Activated CD4-positive, alpha-beta T cell treated with anti-CD3 and anti-CD28 coated beads, Interleukin-2, amount 10 ng/mL, durations not matched to agents 7 days and 5 days (primary cell): ENCODE data around the gene HEATR1. TPM values are rescaled to one million over a fixed set of nuclear protein-coding genes. Genes with fewer than 3 reads are reported as not detected.
A peak's percentile ranks its signal among the peaks of the same experiment; 100 is the strongest.

Experiments used
- CTCF ChIA-PET: fragments of 350-600 bp; sonication (Branson Sonifier 250); formaldehyde crosslinking; loops from one replicate; lab custom pipeline; 2021; ENCODE audit warnings: antibody characterized with exemption; lab: Charles Lee
- POLR2A ChIA-PET: fragments of 350-600 bp; sonication (Branson Sonifier 250); formaldehyde crosslinking; loops from one replicate; lab custom pipeline; 2021; ENCODE audit warnings: antibody characterized with exemption; lab: Charles Lee
- DNase-seq: peaks from one replicate; pipeline ENCODE4 v3.0.0-alpha.2; 2020
- H3K27ac Mint-ChIP-seq: one replicate; pipeline ENCODE4 v1.8.0; 2021; ENCODE audit warnings: mild to moderate bottlenecking, moderate library complexity, mixed read lengths
- H3K27me3 Mint-ChIP-seq: one replicate; pipeline ENCODE4 v1.8.0; 2021; ENCODE audit warnings: mixed read lengths
- H3K36me3 Mint-ChIP-seq: one replicate; pipeline ENCODE4 v1.8.0; 2021; ENCODE audit warnings: low read depth, mixed read lengths
- H3K4me1 Mint-ChIP-seq: one replicate; pipeline ENCODE4 v1.8.0; 2021; ENCODE audit warnings: mixed read lengths
- H3K4me3 Mint-ChIP-seq: one replicate; pipeline ENCODE4 v1.8.0; 2021; ENCODE audit warnings: mild to moderate bottlenecking, moderate library complexity, mixed read lengths
- H3K9me3 Mint-ChIP-seq: one replicate; pipeline ENCODE4 v1.8.0; 2021; ENCODE audit warnings: mixed read lengths
- total RNA-seq, 2 experiments: library from RNA; stranded (reverse); gene quantifications; one replicate each; pipeline ENCODE4 v1.2.3, GENCODE V29; 2021

Gene HEATR1
- total RNA-seq, 2 experiments from 2014 or later: 45.6 to 48.2 TPM

DNA sequence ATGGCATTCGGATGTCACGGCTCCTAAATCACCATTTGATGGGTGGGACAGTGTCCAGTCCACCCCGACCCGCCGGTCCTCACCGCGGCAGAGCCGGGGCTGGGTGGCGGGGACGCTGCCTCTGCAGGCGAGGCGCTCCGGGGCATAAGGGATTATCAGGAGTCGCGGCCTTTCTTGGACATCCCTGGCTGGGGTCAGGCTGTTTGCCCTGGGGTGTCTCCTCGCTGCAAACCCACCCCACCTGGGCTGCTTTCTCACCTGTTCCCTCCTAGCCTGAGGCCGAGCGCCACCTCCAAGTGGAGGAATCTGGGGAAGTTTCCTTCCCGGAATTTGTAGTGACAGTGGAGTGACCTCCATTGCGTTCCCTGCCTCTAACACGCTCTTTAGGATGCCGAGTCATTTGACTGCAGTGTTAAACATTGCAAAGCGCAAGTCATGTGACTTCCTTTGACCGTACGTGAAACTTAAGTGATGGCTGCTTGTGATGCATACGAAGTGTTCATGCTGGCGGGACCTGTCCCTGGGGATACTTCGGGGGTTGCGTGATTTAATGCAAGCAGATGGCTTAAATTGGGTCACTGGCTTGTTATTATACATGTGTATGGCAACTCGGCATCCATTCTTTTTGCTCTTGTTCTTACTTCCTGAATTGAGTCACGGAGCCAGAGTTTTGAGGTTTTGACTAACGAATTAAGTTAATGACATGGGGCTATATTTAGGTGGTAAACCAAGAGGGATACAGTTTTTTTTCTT lies 80.0 kb downstream of the HEATR1 start:
- ChIA-PET POLR2A (interaction anchor here (0.5 to 0.6 kb wide), 2 partner anchors 236 to 509 kb away, joined by 3 to 6 read pairs; no protein-coding TSS in a partner anchor), CTCF (interaction anchor here (0.6 to 0.8 kb wide), 3 partner anchors 17 to 65 kb away, joined by 3 to 5 read pairs (median 4); no protein-coding TSS in a partner anchor)
- Mint-ChIP-seq H3K27me3 (no peaks in the 10 kb centered on the region), H3K36me3 (peaks cover 34% of the 10 kb centered on the region), H3K4me3 (peak overlapping the region; percentile 95), H3K4me1 (peaks cover 35% of the 10 kb centered on the region), H3K9me3 (peaks cover 5% of the 10 kb centered on the region), H3K27ac (peak overlapping the region; percentile 98)
- DNase-seq: peak; percentile 77

DNA sequence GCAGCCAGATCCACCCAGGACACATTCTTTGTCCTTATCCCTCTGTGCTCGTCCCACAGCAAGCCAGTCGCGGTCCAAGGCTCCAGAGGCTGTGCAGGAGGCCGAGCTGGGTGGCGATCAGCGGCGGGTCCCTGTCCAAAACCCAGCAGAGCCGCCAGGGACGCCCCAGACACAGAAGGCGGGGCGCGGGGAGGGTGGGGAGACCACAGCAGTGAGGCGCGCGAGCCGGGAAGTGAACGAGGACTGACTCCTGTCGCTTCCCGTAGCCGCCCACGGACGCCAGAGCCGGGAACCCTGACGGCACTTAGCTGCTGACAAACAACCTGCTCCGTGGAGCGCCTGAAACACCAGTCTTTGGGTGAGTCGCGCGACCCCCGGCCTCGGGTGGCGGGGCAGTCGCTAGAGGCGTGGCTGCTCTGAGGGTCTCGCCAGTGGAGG lies 80.6 kb downstream of the HEATR1 start, which contains the start of gene LGALS8:
Gene LGALS8 (plus strand): TSS at position 279 of the 438 bp plus-strand sequence. CDS start 2,089 bp downstream, outside the sequence.
- peak within 1 kb of the TSS; percentile 95 for H3K4me3 Mint-ChIP-seq
- peak; percentile 87 for DNase-seq
- ChIA-PET CTCF (interaction anchor here (0.8 to 1.6 kb wide), 2 partner anchors 16 to 243 kb away, joined by 3 read pairs; no protein-coding TSS in a partner anchor), POLR2A (interaction anchor here (0.5 to 0.6 kb wide), 2 partner anchors 237 to 508 kb away, joined by 3 to 6 read pairs; no protein-coding TSS in a partner anchor)
- peaks cover 29% of the 10 kb centered on the region for H3K36me3 Mint-ChIP-seq
- H3K27me3 Mint-ChIP-seq: no peaks in the 10 kb centered on the region
- peaks cover 31% of the 10 kb centered on the region for H3K4me1 Mint-ChIP-seq
- peaks cover 5% of the 10 kb centered on the region for H3K9me3 Mint-ChIP-seq
- peak within 1 kb of the TSS; percentile 98 for H3K27ac Mint-ChIP-seq

DNA sequence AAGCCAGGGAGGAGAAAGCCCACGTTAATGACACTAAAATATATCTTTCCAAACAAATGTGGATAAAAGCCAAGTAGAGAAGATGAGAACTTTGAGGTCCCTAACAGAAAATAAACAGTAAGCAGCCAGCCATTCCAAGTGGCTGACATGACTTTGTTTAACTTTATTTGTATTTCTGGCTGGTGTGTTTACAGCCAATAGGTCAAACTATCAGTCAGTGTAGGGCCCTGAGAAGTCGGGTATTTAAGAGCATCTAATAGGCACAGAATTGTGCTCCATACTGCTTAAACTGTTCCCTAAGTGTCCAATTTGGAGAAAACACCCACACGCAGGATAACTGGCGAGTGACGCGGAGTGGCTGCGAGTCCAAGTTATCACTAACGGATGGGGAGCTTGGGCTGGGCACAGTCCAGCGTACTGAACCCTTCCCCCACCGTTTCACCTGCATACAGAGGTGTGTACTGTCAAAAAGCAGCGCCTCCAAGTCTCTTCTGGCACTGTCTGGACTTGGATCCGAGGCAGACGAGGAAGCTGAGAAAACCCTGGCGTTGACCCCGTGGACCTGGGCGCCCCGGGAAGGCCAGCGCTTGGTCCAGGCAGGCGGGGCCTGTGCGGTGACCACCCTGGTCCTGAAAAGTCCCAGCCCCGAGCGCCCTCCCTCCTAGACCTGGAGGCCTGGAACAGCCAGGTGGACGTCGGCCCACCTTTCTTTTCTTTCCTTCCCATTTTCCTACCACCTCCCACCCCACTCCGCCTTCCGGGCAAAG lies 81.2 kb downstream of the HEATR1 start:
- peaks cover 6% of the 10 kb centered on the region for H3K27me3 Mint-ChIP-seq
- CTCF ChIA-PET: interaction anchor here (1.5 to 1.6 kb wide), 2 partner anchors 12 to 242 kb away, joined by 3 to 4 read pairs; no protein-coding TSS in a partner anchor
- DNase-seq: no peak

DNA sequence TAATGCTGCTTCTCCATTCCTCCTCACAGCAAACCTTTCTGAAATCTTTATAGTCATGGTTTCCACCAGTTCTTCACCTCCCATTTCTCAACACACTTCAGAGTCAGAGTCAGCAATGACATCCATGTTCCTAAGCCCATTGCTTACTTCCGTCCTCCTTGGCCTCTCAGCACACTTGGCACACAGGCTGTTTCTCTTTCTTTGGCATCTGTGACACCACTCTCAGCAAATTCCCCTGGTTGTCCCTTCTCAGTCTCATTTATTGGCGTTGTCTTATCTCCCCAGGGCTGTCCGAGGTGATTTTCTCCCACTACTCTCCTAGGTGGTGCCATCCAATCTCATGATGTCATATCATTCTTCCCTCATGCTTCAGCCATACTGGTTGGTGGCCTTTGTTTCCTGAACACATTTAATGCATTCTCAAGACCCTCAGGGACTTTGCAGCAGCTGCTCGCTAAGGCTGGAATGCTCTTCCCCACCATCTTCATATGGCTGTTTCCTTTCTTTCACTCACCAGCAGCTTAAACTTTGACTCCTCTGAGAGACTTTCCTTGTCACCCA lies 83.8 kb downstream of the HEATR1 start:
- no peak overlapping the region for H3K27ac Mint-ChIP-seq
- ChIA-PET CTCF (interaction anchor here (0.6 kb wide), 1 partner anchor 82 kb away, joined by 3 read pairs; no protein-coding TSS in a partner anchor), POLR2A (no interaction called here)
- no peak overlapping the region for H3K4me3 Mint-ChIP-seq
- H3K27me3 Mint-ChIP-seq: peaks cover 6% of the 10 kb centered on the region
- H3K36me3 Mint-ChIP-seq: peaks cover 11% of the 10 kb centered on the region
- DNase-seq: no peak
- H3K4me1 Mint-ChIP-seq: peaks cover 43% of the 10 kb centered on the region
- H3K9me3 Mint-ChIP-seq: peaks cover 5% of the 10 kb centered on the region

More for the DNA sequence above, 81.2 kb downstream of the HEATR1 start:
- peaks cover 28% of the 10 kb centered on the region for H3K36me3 Mint-ChIP-seq
- H3K9me3 Mint-ChIP-seq: peaks cover 5% of the 10 kb centered on the region
- peak overlapping the region; percentile 98 for H3K27ac Mint-ChIP-seq
- H3K4me1 Mint-ChIP-seq: peaks cover 35% of the 10 kb centered on the region
- POLR2A ChIA-PET: interaction anchor here (0.6 kb wide), 1 partner anchor 507 kb away, joined by 6 read pairs; no protein-coding TSS in a partner anchor
- H3K4me3 Mint-ChIP-seq: peak overlapping the region; percentile 95

DNA sequence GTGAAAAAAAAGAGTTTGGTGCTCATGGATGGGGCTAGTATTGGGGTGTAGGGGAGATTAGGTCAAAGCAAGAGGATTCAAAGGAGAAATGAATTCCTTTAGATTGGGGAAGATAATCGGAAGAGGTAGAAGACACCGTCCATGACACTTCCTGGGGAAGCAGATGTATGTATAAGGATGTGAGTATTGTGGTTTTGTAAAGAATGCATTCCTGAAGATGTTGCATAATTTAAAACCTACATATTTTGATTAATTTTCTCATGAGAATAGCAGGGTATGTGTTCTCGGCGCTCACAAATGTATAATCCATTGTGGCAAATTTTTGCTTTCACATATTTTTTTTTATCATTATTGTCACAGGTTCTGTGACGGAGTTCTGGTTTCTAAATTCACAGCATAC lies 86.0 kb downstream of the HEATR1 start:
- H3K36me3 Mint-ChIP-seq: peaks cover 11% of the 10 kb centered on the region
- CTCF ChIA-PET: no interaction called here

DNA sequence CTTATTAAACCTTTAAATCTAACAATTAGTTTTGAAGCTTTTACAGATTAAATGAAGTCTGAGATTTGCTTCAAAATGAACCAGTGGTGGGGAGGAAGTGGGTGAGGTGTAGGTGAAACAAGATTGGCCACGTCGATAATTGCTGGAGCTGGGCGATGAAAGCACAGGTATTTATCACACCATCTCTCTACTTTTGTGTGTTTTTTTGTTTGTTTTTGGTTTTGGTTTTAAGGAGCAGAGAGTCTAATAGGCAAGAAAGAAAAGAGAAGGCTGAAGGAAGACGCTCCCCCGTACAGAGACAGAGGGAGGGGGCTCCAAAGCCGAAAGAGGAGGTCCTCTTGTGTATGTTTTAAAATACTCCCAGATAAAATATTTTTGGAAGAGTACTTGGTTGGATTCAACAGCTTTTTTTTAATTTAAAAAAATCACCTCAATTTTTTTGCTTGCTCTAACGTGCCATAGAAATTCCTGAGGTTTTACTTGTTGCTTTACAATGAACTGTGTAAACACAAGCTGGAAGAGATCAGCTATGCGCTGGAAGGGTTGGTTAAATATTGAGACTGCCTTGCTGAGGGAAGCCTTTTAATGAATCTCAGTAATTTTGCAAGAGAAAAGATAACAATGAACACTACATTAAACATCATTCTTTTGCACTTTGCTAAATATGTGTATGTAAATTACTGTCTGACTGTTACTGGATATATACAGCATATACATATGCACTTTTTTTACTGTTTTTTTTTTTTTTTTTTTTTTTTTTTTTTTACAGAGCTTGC lies 87.2 kb downstream of the HEATR1 start:
- DNase-seq: peak; percentile 65
- Mint-ChIP-seq H3K4me1 (peaks cover 31% of the 10 kb centered on the region), H3K4me3 (peak overlapping the region; percentile 60), H3K9me3 (peaks cover 5% of the 10 kb centered on the region), H3K36me3 (peaks cover 7% of the 10 kb centered on the region), H3K27me3 (peaks cover 8% of the 10 kb centered on the region), H3K27ac (peak overlapping the region; percentile 85)
- ChIA-PET CTCF (interaction anchor here (0.6 to 0.9 kb wide), 2 partner anchors 33 to 112 kb away, joined by 3 read pairs; no protein-coding TSS in a partner anchor), POLR2A (no interaction called here)

More for the DNA sequence above, 86.0 kb downstream of the HEATR1 start:
- H3K4me1 Mint-ChIP-seq: peaks cover 39% of the 10 kb centered on the region
- H3K4me3 Mint-ChIP-seq: no peak overlapping the region
- H3K9me3 Mint-ChIP-seq: peaks cover 5% of the 10 kb centered on the region
- peaks cover 8% of the 10 kb centered on the region for H3K27me3 Mint-ChIP-seq
- H3K27ac Mint-ChIP-seq: no peak overlapping the region
- DNase-seq: no peak
- POLR2A ChIA-PET: no interaction called here

DNA sequence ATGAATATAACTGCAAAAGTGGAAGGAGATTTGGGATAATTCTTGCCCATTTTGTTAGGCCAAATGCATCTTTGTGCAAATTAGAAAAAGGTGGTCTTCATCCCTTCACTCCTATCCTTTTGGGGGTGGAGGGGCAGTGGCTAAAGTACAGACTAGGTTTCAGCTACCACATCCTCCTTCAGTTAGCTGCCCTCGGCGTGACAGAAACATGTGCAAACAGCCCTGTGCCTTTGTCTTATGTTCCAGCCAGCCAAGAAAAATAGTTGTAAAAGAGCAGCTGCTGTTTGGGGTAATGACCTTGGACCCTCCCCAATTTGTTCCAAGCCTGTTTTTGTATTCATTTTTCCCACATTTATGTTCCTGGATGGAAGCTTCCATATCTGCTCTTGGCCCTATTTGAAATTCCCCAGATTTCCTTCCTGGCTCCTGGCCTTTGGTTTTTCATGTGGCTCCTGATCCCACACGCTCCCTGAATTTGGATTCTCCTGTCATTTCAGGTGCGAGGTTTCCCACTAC lies 88.8 kb downstream of the HEATR1 start:
- ChIA-PET POLR2A (no interaction called here), CTCF (interaction anchor here (0.7 to 1.2 kb wide), 2 partner anchors 12 to 63 kb away, joined by 3 read pairs; no protein-coding TSS in a partner anchor)
- no peak for DNase-seq
- Mint-ChIP-seq H3K4me1 (peaks cover 31% of the 10 kb centered on the region), H3K27ac (peak overlapping the region; percentile 15), H3K4me3 (no peak overlapping the region), H3K36me3 (peaks cover 2% of the 10 kb centered on the region), H3K27me3 (peaks cover 8% of the 10 kb centered on the region), H3K9me3 (peaks cover 3% of the 10 kb centered on the region)

DNA sequence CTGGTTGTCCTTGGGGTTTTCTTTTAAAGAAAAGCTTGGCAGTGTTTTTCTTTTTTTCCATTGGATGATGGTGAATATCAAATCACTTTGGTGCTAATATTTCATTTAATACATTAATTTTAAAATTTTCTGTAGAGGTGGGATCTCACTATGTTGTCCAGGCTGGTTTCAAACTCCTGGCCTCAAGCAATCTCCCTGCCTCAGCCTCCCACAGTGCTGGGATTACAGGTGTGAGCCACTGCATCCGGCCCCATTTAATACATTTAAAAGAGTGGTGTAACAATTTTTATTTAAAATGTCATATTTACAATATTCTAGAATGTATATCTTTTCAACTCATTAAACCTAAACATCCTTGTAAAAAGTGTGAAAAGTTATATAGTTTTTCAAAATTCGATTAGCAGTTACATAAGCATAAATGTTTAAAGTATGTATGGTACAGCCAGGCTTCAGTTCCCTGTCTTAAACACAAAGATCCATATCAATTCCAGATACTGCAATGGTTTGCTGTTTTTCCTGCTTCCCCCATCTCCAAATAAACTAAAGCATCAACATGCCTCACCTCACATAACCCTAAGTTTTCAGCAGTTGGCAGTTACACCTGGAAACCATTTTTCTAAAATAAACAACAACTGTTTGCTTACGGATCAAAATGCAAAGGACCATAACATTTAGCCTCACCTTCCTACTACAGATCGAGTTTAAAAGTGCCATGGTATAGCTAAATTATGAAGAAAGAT lies 89.4 kb downstream of the HEATR1 start:
- CTCF ChIA-PET: interaction anchor here (0.7 kb wide), 1 partner anchor 63 kb away, joined by 3 read pairs; no protein-coding TSS in a partner anchor
- peaks cover 36% of the 10 kb centered on the region for H3K4me1 Mint-ChIP-seq
- DNase-seq: no peak
- no peaks in the 10 kb centered on the region for H3K36me3 Mint-ChIP-seq
- H3K4me3 Mint-ChIP-seq: no peak overlapping the region
- H3K27ac Mint-ChIP-seq: no peak overlapping the region
- H3K27me3 Mint-ChIP-seq: peaks cover 8% of the 10 kb centered on the region
- POLR2A ChIA-PET: no interaction called here
- no peaks in the 10 kb centered on the region for H3K9me3 Mint-ChIP-seq

DNA sequence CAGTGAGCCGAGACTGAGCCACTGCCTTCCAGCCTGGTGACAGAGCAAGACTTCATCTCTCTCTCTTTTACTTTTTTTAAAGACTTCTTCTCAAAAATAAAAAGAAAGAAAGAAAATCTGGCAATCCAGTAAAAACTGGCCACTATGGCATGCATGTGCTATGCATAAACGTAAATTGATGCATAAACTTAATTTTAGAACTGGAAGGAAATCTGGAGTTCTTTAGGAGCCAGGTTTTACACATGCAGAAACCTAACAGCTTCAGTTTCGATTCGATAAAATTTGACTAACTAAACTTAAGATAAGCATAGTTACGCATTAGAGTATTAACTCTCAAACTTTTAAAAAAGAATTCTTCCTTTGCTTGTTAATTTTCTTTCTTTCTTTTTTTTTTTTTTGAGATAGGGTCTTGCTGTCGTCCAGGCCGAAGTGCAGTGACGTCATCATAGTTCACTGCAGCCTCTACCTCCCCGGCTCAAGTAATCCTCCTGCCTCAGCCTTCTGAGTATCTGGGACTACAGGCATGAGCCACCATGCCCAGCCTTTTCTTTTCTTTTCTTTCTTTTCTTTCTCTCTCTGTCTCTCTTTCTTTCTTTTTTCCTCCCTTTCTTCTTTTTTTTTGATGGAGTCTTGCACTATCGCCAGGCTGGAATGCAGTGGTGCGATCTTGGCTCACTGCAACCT lies 92.4 kb downstream of the HEATR1 start:
- CTCF ChIA-PET: interaction anchor here (1.0 to 1.4 kb wide), 2 partner anchors 11 to 15 kb away, joined by 3 to 4 read pairs; no protein-coding TSS in a partner anchor
- H3K4me3 Mint-ChIP-seq: no peak overlapping the region

DNA sequence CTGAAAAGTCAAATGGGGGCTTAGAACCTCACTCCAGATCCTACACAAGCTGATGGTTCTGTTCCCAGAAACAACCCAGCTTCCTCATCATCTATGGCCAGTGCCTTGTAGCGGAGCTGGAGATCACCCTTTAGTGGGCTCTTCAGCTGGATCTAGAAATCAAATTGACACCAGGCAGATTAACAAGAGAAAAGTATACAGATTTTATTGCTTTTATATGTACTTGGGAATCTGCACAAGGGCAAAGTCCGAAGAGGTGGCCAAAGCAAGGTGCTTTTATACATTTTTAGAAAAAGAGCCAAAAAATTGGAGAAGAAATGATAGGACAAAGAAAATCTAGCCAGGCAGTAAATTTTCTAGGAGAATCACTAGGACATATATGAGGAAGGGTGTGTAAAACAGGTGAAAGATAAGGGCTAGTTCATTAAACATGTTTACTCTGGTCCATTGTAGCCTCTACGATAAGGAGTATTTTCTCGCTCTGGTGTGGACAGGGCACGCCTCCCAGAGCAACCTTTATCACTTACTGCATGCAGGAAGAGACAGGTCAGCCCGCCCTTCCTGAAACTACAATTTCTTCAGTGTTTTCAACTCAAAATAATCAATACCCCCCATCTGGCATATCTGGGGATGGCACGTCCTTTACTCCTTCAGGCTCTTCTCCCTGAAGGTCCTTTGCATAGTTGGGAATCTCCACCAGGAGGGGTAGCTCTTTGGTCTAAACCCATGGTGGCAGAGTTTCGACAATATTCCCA lies 94.5 kb downstream of the HEATR1 start:
- ChIA-PET POLR2A (no interaction called here), CTCF (interaction anchor here (0.6 to 1.1 kb wide), 5 partner anchors 11 to 521 kb away, joined by 3 to 5 read pairs (median 4); no protein-coding TSS in a partner anchor)

More for the DNA sequence above, 92.4 kb downstream of the HEATR1 start:
- no peak for DNase-seq
- POLR2A ChIA-PET: no interaction called here
- H3K27ac Mint-ChIP-seq: no peak overlapping the region
- peaks cover 4% of the 10 kb centered on the region for H3K27me3 Mint-ChIP-seq
- no peaks in the 10 kb centered on the region for H3K36me3 Mint-ChIP-seq
- peaks cover 40% of the 10 kb centered on the region for H3K4me1 Mint-ChIP-seq
- no peaks in the 10 kb centered on the region for H3K9me3 Mint-ChIP-seq

More for the DNA sequence above, 94.5 kb downstream of the HEATR1 start:
- Mint-ChIP-seq H3K9me3 (no peaks in the 10 kb centered on the region), H3K27ac (no peak overlapping the region), H3K4me3 (no peak overlapping the region), H3K36me3 (no peaks in the 10 kb centered on the region), H3K4me1 (peaks cover 22% of the 10 kb centered on the region), H3K27me3 (peaks cover 2% of the 10 kb centered on the region)
- DNase-seq: no peak
